Lung (tissue), 12 donors: Measurements from ENCODE around the gene PPP1R7. TPM values are rescaled to one million over a fixed set of nuclear protein-coding genes. Genes with fewer than 3 reads are reported as not detected.
A peak's percentile ranks its signal among the peaks of the same experiment; 100 is the strongest.

Experiments
- ATAC-seq: fragments of 200-7000 bp; cut with Tn5 transposase; one replicate; pipeline ENCODE4 v1.9.1; 2020; ENCODE audit warnings: moderate number of reproducible peaks; ENCODE audit not compliant: insufficient read depth, low FRiP score
- DNase-seq, 3 donors: peaks; one replicate each; pipeline ENCODE4 v3.0.0-alpha.2; 2013 to 2017
- H3K27ac ChIP-seq, 2 donors: one replicate each; pipeline ENCODE4 v1.5.1; 2013; ENCODE audit warnings: mild to moderate bottlenecking in 2 of 2, moderate library complexity in 2 of 2, control low read depth in 1 of 2, inconsistent platforms in 1 of 2, low read depth in 1 of 2, low read length in 1 of 2
- H3K27me3 ChIP-seq, 3 donors: one replicate each; pipeline ENCODE4 v1.5.1; 2013; ENCODE audit warnings: low read length in 2 of 3; ENCODE audit not compliant: control insufficient read depth in 3 of 3, insufficient read depth in 3 of 3
- H3K36me3 ChIP-seq, 4 donors: one replicate each; pipeline ENCODE4 v1.5.1; 2013; ENCODE audit warnings: low read length in 4 of 4, mild to moderate bottlenecking in 1 of 4, moderate library complexity in 1 of 4; ENCODE audit not compliant: control insufficient read depth in 4 of 4, insufficient read depth in 4 of 4
- H3K4me1 ChIP-seq, 5 donors: one replicate each; pipeline ENCODE4 v1.5.1; 2013; ENCODE audit warnings: low read length in 5 of 5, mild to moderate bottlenecking in 2 of 5, moderate library complexity in 1 of 5; ENCODE audit not compliant: control insufficient read depth in 5 of 5, insufficient read depth in 5 of 5
- H3K4me3 ChIP-seq: one replicate; pipeline ENCODE4 v1.5.1; 2013; ENCODE audit warnings: mild to moderate bottlenecking, control low read depth, moderate library complexity
- H3K9ac ChIP-seq, 2 donors: one replicate each; pipeline ENCODE4 v1.5.1; 2013; ENCODE audit warnings: low read length in 2 of 2, control low read depth in 1 of 2; ENCODE audit not compliant: insufficient read depth in 1 of 2
- H3K9me3 ChIP-seq, 4 donors: one replicate each; pipeline ENCODE4 v1.5.1; 2013; ENCODE audit warnings: low read length in 3 of 4, mild to moderate bottlenecking in 1 of 4, moderate library complexity in 1 of 4; ENCODE audit not compliant: control insufficient read depth in 4 of 4, insufficient read depth in 3 of 4
- CTCF ChIP-seq: IDR thresholded peaks from 2 replicates; pipeline ENCODE4 v1.5.1; 2012; ENCODE audit warnings: mild to moderate bottlenecking; ENCODE audit errors: control extremely low read depth, extremely low read depth
- WGBS, 2 donors: extraction: QIAGEN DNeasy Blood & Tissue Kit; methylation state at CpG; one replicate each; pipeline ENCODE4 v1.1.7; 2013; 5-methylcytosine and 5-hydroxymethylcytosine counted together
- polyA plus RNA-seq, 2 donors: library from polyadenylated mRNA; stranded (reverse); fragments of 200-250 nt; gene quantifications; one replicate each; pipeline ENCODE4 v1.2.1, GENCODE V29; 2013
- total RNA-seq, 2 donors: library from RNA; depleted of rRNA in 1 of 2; stranded (reverse); fragments of >200 nt in 1 of 2; gene quantifications; one replicate each; pipeline ENCODE4 v1.2.1, GENCODE V29; 2014 to 2021
- donor health status: control.
- donor health status: control.
- donor health status: Bipolar disorder and iron deficiency.
- donor health status: healthy.
- donor health status: DM: yes; HTN: yes; CAD: no.

Gene PPP1R7
- total and polyA plus RNA-seq, 4 donors: 54.6 to 78.1 (median 65.9) TPM

GRCh38 chr2:241109210-241110088, 40.8 kb upstream of the PPP1R7 start:
- H3K4me1 ChIP-seq: peaks cover 0 to 11% (median 0%) of the 10 kb centered on the region in 5 donors
- ATAC-seq (no peak), DNase-seq (no peak)
- no peaks in the 10 kb centered on the region for H3K9me3 ChIP-seq
- 82 to 89% methylated on average over 14 of the region's 14 CpGs for WGBS, 2 donors
- peak overlapping the region in 1 of 2 donors; percentile 66 for H3K27ac ChIP-seq
- no peak overlapping the region for H3K9ac ChIP-seq
- no peak for TF ChIP-seq CTCF
- H3K4me3 ChIP-seq: no peak overlapping the region
- H3K27me3 ChIP-seq: no peaks in the 10 kb centered on the region
- H3K36me3 ChIP-seq: peaks cover 0 to 6% (median 0%) of the 10 kb centered on the region in 4 donors

- H3K36me3 ChIP-seq: peaks cover 0 to 8% (median 0%) of the 10 kb centered on the region in 4 donors
- H3K27me3 ChIP-seq: no peaks in the 10 kb centered on the region
- peaks cover 0 to 11% (median 0%) of the 10 kb centered on the region in 5 donors for H3K4me1 ChIP-seq
- WGBS, 2 donors: 95 to 96% methylated on average over 9 of the region's 9 CpGs
- no peaks in the 10 kb centered on the region for H3K9me3 ChIP-seq
- H3K9ac ChIP-seq: no peak overlapping the region
- H3K27ac ChIP-seq: no peak overlapping the region
- no peak for TF ChIP-seq CTCF
- DNase-seq (no peak), ATAC-seq (no peak)
- no peak overlapping the region for H3K4me3 ChIP-seq
These were observed 40.1 kb upstream of the PPP1R7 start for GRCh38 chr2:241110089-241110606.

- Histone ChIP-seq H3K27me3 (no peaks in the 10 kb centered on the region), H3K27ac (peak overlapping the region in 1 of 2 donors; percentile 11), H3K4me3 (no peak overlapping the region), H3K9me3 (no peaks in the 10 kb centered on the region), H3K4me1 (peaks cover 0 to 10% (median 0%) of the 10 kb centered on the region in 5 donors), H3K9ac (no peak overlapping the region), H3K36me3 (peaks cover 0 to 8% (median 0%) of the 10 kb centered on the region in 4 donors)
- ATAC-seq (no peak), DNase-seq (no peak)
- no peak for TF ChIP-seq CTCF
- 87 to 93% methylated on average over 19 of the region's 19 CpGs for WGBS, 2 donors
These were observed 39.4 kb upstream of the PPP1R7 start for GRCh38 chr2:241110607-241111439.
